ENCODE results near the gene SGMS1.

- no peak for TF ChIP-seq EZH2phosphoT487 (conservative IDR thresholded peaks at IDR 0.05; ENCODE audit: low read length)
- TF ChIP-seq CTCF (IDR thresholded peaks at IDR 0.05; ENCODE audit: insufficient read depth, low read length, poor library complexity, severe bottlenecking), result no peak
These were observed 288.4 kb downstream of the SGMS1 start for GRCh38 chr10:50335397-50335796.
